H7 (cell line): ENCODE data around the gene PTTG1. TPM values are rescaled to one million over a fixed set of nuclear protein-coding genes. Genes with fewer than 3 reads are reported as not detected.

Experiments
- DNase-seq: peaks from one replicate; pipeline ENCODE4 v3.0.0; 2012
- H3K27me3 ChIP-seq: 2 replicates; pipeline ENCODE4 v1.6.0; 2011; ENCODE audit warnings: mild to moderate bottlenecking, low read length; ENCODE audit not compliant: control insufficient read depth, insufficient read depth
- H3K36me3 ChIP-seq: replicated peaks from 2 replicates; pipeline ENCODE4 v1.5.1; 2011; ENCODE audit warnings: low read length; ENCODE audit not compliant: control insufficient read depth, insufficient read depth
- H3K4me3 ChIP-seq: 2 replicates; pipeline ENCODE4 v1.5.1; 2011; ENCODE audit warnings: low read depth, mild to moderate bottlenecking, control low read depth, low read length, moderate library complexity; ENCODE audit not compliant: insufficient read depth
- total RNA-seq: library from RNA; depleted of rRNA; stranded (reverse); fragments of >200 nt; shearing (Covaris generic); gene quantifications from 2 replicates; pipeline ENCODE4 v1.2.3, GENCODE V29; 2014

Gene PTTG1
- total RNA-seq, 1 experiment from 2014 or later: 372 TPM

DNA sequence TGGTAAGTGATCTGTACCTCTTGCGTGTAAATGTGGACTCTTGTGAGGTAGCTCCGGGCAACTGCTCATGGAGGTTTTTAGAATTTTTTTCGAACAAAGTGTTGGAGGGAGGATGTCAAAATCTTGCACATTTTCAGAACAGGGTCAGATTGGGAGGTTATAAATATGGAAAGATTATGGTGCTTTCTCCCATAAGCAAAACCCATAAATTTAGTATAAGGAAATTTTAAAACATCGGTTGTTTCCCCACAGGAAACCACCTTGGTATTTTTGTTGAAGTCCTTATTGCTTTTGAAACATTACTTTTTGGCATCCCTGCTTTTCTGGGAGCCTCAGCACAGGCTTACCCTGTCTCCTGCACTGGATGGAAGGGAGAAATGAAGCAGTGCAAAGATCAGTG, 33.9 kb downstream of the PTTG1 start:
- no peak overlapping the region for H3K4me3 ChIP-seq
- no peaks in the 10 kb centered on the region for H3K36me3 ChIP-seq
- no peaks in the 10 kb centered on the region for H3K27me3 ChIP-seq
- DNase-seq: no peak

DNA sequence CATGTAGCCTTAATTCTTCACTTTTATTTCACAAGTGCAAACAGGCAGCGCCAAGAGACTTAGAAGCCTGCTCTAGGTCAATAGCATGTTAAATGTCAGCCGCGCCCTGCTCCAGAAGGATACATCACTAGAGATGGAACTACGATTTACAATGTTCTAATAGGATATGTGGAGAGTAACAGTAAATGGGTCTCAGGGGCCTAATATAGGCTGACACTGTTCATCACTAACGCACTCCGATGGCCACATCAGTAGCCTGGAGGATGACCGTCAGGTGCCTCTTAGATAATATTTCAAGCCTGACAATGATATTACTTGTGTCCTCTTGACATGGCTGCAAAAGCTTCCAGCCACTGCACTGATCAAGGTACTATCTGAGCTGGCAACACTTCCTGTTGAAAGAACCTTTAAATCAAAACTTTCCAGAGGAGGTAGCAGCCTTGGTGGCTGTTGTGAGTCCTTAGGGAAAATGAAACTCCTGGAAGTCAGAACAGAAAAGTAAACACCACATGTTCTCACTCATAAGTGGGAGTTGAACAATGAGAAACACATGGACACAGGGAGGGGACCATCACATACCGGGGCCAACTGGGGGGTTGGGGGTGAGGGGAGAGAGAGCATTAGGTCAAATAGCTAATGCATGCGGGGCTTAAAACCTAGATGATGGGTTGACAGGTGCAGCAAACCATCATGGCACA, 35.0 kb downstream of the PTTG1 start:
- Histone ChIP-seq H3K4me3 (no peak overlapping the region), H3K36me3 (no peaks in the 10 kb centered on the region), H3K27me3 (no peaks in the 10 kb centered on the region)
- no peak for DNase-seq

DNA sequence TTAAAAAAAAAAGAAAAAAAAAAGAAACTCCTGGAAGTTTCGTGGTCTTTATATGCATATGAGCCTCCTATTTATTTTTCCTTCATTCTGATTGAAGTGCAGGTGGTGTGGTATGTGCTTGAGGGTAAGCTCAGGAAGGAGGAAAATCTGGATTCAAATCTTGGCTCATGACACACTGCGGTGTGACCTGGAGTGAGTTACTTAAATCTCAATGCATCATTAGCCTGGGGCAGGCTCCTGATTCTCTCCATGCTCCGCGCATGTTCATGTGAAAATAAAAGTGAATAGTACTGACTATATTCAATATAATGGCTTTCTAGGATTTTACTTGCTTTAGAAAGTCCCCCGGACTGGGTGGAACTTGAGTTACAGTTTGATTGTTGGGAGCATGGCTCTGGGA, 35.6 kb downstream of the PTTG1 start:
- no peak for DNase-seq
- H3K36me3 ChIP-seq: no peaks in the 10 kb centered on the region
- H3K27me3 ChIP-seq: no peaks in the 10 kb centered on the region
- no peak overlapping the region for H3K4me3 ChIP-seq

DNA sequence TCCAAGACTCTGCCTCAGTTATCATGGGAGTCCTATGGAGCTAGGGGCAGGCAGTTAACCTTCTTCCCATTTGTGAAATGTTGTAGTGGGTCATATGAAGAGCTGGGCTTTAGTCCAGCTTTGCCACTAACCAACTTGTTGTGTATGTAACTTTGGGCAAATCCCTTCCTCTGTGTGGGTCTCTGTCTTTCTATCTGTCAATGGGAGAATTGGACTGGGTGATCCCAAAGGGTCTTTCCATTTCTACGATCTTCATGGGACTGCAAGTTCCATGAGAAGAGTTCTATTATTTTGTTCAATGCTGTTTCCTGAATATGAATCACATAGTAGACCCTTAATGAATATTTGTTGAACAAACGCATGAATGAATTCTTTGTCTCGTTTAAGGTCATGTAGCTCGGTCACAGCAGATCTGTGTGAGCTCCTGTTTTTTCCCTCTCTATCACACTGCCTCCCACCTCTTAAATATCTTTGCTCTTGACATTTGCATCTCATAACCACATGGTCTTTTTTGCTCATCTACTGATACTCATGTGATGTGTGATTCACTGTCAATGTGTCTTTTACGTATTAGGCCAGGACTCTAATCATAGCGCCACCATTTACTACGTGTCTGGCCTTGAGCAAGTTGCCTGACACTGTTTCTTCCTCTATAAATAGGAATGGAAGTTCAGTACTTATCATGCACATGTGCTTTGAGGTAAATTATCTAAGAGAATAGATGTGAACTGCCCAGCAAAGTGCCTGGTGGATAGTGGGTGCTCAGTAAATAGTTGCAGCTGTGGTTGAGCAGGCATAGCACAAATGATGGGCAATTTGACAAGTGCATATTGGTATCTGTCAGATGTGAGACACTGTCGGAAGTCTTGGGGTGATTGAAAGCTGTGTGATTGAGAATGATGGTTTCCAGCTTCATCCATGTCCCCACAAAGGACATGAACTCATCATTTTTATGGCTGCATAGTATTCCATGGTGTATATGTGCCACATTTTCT, 37.4 kb downstream of the PTTG1 start:
- H3K36me3 ChIP-seq: no peaks in the 10 kb centered on the region
- no peak for DNase-seq
- H3K27me3 ChIP-seq: no peaks in the 10 kb centered on the region
- H3K4me3 ChIP-seq: no peak overlapping the region

DNA sequence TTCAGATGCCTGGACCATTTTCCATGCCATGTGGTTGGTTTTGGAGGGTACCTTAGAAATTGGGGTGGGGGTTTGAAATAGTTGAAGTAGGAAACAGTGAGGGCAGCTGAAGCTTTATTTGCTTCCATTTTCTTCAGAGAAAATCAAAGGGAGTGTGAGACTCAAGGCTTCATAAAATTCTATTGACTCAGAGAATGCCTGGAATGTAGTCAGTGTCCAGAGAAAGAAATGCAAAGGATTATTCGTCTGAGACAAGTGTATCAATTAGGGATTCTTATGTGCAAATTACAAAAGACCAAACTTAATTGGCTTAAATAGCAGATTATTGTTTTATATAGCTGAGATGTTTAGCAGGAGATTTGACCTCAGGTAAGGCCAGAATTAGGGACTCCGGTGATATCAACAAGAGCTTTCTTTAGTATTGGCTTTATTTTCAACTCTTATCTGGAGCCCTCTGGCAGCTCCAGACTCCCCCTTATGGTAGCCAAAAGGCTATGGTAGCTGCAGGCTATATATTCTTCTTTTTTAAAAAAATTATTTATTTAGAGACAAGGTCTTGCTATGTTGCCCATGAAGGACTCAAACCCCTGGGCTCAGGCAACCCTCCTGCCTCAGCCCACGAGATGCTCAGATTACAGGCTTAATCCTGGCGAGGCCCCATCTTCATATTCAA, 38.9 kb downstream of the PTTG1 start:
- H3K36me3 ChIP-seq: no peaks in the 10 kb centered on the region
- no peaks in the 10 kb centered on the region for H3K27me3 ChIP-seq
- no peak overlapping the region for H3K4me3 ChIP-seq
- no peak for DNase-seq

DNA sequence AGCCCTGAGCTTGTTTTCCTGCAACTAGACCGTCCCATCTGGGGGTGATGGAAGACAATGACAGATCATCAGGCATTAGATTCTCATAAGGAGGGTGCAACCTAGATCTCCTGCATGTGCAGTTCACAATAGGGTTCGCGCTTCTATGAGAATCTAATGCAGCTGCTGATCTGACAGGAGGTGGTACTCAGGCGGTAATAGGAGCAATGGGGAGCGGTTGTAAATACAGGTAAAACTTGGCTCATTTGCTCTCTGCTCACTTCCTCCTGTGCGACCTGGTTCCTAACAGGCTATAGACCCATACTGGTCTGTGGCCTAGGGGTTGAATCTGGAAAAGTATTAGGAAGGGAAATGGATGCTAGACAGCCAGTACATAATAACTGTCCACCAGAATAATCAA, 39.7 kb downstream of the PTTG1 start:
- DNase-seq: no peak
- no peak overlapping the region for H3K4me3 ChIP-seq
- H3K36me3 ChIP-seq: no peaks in the 10 kb centered on the region
- no peaks in the 10 kb centered on the region for H3K27me3 ChIP-seq

DNA sequence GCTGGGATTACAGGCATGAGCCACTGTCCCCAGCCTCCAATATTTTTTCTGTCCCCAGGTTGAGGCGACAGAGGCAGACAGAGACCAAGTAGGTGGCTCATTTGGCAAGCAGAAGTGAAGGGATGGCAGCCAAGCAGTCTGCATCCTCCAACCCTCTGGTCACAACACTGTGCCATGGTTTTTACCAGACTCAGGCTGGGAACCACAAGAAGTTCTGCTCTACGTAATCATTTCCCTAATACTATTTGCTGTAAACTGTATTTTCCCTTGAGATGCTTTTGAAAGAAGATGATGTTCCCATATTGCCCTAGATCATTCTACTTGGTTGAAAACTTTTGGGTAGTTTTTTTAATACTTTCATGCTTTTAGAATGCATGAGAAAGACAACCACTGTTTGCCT, 40.5 kb downstream of the PTTG1 start:
- no peak overlapping the region for H3K4me3 ChIP-seq
- H3K36me3 ChIP-seq: no peaks in the 10 kb centered on the region
- no peak for DNase-seq
- H3K27me3 ChIP-seq: no peaks in the 10 kb centered on the region

DNA sequence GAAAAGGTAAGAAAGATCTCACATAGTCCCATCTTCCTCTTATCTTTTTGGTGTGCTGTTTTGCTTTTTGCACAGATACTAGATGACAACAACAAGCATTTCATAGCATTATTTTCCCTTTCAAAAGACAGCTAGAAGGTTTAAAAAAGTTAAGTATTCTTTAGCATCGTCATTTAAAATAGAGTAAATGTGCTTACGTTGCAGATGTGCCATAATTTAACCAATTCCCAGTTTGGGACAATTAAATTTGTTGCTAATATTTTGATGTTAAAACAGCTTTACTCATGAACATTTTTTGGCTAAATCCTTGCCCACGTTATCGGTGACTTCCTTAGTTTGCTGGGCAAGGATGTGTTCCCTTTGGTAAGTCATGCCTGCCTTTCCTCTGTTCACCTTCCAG, 41.6 kb downstream of the PTTG1 start:
- DNase-seq: no peak
- H3K4me3 ChIP-seq: no peak overlapping the region
- no peaks in the 10 kb centered on the region for H3K36me3 ChIP-seq
- no peaks in the 10 kb centered on the region; the same call in 1 of the 2 replicates for H3K27me3 ChIP-seq

DNA sequence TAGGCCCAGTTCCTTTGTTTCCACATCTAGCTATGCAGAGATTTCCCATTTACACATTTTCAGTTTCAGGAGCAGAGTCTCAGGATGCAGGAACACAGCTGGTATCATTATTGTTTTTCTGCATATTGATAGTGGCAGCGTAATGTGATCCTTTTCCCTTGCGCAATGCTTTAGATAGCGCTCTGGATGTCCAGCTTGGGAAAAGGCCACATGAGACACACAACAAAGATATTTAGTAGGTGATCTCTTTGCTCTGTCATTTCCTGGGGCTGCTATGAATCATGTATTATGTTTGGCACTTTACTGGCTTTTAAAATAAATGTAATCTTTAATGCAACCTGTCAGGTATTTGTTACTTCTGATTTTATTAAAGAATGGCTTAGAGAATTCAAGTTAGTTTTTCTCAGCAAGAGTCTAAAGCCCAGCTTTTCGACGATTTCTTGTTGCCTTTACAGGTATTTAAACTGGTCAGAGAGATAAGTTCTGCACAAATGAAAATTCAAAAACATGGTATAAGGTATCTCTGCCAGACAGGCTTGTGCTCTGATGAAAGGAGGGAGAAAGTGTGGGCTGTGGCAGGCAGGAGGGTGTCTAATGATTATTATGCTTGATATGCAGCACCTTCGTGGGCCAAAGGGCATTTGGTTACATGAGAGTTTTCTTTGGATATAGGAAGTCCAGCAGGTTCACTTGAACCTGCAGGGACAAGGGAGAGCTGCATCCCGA, 42.2 kb downstream of the PTTG1 start:
- Histone ChIP-seq H3K36me3 (no peaks in the 10 kb centered on the region), H3K27me3 (no peaks in the 10 kb centered on the region; the same call in 1 of the 2 replicates), H3K4me3 (no peak overlapping the region)
- DNase-seq: no peak

DNA sequence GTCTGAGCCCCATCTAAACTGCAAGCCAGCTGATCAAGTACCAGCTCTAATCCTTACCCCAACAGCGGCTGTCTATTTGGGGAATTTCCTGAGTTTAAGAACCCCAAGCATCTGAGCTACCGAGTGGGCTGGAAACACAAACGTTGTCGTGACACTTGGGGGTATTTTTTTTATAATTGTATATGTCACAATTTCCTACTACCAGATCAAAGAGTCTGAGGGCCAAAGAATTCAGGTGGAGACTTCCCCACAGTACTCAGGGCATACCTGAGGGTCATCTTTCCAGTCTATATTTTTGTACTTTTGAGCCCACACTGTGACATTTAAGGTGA, 42.8 kb downstream of the PTTG1 start:
- H3K36me3 ChIP-seq: no peaks in the 10 kb centered on the region
- no peak for DNase-seq
- no peak overlapping the region for H3K4me3 ChIP-seq
- H3K27me3 ChIP-seq: no peaks in the 10 kb centered on the region; the same call in 1 of the 2 replicates

DNA sequence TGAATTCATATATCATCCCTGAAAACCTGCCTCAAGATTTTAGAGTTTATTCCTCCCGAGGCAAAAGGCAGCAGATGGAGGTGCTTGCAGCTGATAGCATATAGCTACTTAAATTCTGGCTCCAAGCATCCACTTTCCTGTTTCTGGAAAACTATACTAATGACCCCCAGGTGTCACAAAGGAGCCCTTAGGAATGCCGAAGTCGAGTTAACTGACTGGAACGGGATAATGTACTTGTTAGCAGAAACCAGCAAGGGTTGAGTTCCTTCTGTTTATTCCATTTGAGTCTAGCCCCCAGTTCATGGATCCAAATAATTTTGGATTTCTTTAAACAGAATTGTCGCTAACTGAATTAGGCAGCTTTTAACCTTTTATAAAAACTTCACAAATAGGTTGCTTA, 44.5 kb downstream of the PTTG1 start:
- Histone ChIP-seq H3K27me3 (no peaks in the 10 kb centered on the region; the same call in 1 of the 2 replicates), H3K4me3 (no peak overlapping the region), H3K36me3 (no peaks in the 10 kb centered on the region)
- DNase-seq: no peak

DNA sequence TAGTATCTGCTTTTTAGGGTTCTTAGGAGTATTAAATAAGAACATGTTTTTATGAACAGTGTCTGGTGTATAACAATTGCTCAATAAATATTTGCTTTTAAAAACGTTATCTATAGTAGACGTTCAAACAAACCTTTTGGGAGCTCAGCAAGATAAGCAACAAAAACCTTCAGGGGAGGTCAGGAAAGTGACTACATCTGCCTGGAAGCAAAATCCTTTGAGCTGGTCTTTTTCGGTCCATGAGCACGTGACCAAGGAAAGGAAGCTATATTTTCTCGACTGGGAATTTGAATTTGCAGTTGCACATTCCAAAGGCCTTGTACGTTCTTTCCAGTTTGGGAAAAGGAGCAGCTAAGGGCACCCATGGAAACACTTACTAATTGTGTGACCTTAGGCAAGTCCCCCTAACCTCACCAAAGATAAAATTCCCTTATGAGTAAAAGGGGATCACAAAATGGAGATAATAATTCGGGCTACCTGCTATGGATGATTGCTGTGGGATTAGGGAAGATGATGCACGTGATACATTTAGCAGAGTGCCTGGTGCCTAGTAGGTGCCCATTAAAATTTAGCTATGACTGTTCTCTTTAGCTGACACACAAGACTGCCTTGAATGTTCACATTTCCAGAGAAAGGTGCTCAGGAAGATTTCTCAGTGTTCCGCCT, 45.4 kb downstream of the PTTG1 start:
- no peak for DNase-seq
- Histone ChIP-seq H3K4me3 (no peak overlapping the region), H3K36me3 (no peaks in the 10 kb centered on the region), H3K27me3 (no peaks in the 10 kb centered on the region; the same call in 1 of the 2 replicates)

DNA sequence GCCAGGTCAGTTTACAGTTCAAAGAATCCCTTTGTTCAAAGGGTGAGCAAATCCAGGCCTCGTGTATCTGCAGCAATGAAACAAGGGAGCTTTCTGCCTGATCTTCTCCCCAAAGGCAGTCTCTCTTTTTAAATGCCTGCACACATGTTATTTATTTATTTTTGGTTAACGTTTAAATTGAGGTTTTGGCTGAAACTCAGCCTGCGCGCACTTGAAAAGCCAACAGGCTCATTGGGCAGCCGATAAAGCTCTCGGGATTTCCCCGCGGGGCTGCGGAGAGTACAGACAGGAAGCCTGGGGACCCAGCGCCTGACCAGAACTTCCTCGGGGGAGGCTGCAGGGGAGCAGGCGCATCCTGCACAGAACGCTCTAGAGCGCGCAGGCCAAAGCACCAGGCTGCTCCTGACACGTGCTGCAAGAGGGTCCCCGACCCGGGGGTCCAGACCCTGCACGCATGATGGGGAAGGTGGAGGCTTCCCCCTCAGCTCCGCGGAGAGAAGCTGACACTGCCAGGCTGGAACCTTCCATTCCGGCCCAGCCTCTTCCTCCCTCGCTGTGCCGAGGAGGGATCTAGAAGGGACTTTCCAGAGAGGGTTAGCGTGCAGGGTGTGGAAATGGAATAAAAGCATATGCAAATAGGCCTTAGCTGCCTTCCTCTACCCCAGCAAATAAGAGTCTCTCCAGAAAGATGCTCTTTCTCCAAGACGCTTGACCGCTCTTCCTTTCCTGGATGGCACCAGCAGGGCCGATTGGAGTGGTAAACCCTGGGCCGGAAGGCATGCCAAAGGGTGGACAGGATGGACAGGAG, 46.1 kb downstream of the PTTG1 start:
- Histone ChIP-seq H3K27me3 (no peaks in the 10 kb centered on the region; the same call in 1 of the 2 replicates), H3K36me3 (no peaks in the 10 kb centered on the region), H3K4me3 (no peak overlapping the region)
- peak; percentile 63 for DNase-seq
